Heart right ventricle (tissue), 16 donors: Measurements from ENCODE around the gene SPATA31C2. TPM values are rescaled to one million over a fixed set of nuclear protein-coding genes. Genes with fewer than 3 reads are reported as not detected.

Experiments
- ATAC-seq, 8 donors: fragments of 200-7000 bp; cut with Tn5 transposase; one replicate each; pipeline ENCODE4 v1.9.1; 2020; ENCODE audit warnings: mild to moderate bottlenecking in 8 of 8, moderate library complexity in 8 of 8, moderate number of reproducible peaks in 1 of 8
- DNase-seq, 2 donors: peaks; one replicate each; pipeline ENCODE4 v3.0.0-alpha.2; 2020
- H3K27ac ChIP-seq, 10 donors: fragments of 200-600 bp; sonication (generic) in 2 of 10; one replicate each; pipeline versions ENCODE4 v1.5.0 to v1.8.0; 2020 to 2022; ENCODE audit warnings: mild to moderate bottlenecking in 3 of 10
- H3K27me3 ChIP-seq, 7 donors: fragments of 200-600 bp; one replicate each; pipeline ENCODE4 v1.8.0; 2021 to 2022; ENCODE audit warnings: mild to moderate bottlenecking in 2 of 7
- H3K36me3 ChIP-seq, 9 donors: fragments of 200-600 bp; sonication (generic) in 1 of 9; one replicate each; pipeline versions ENCODE4 v1.5.0 to v1.8.0; 2020 to 2022; ENCODE audit warnings: mild to moderate bottlenecking in 2 of 9
- H3K4me1 ChIP-seq, 9 donors: fragments of 200-600 bp; sonication (generic) in 1 of 9; one replicate each; pipeline versions ENCODE4 v1.5.0 to v1.8.0; 2020 to 2022; ENCODE audit warnings: mild to moderate bottlenecking in 4 of 9
- H3K4me3 ChIP-seq, 10 donors: fragments of 200-600 bp; sonication (generic) in 2 of 10; one replicate each; pipeline versions ENCODE4 v1.5.0 to v1.8.0; 2020 to 2022; ENCODE audit warnings: mild to moderate bottlenecking in 7 of 10, moderate library complexity in 2 of 10
- H3K9me3 ChIP-seq, 11 donors: fragments of 200-600 bp in 10 of 11; sonication (generic) in 2 of 11; one replicate each; pipeline versions ENCODE4 v1.5.0 to v1.8.0; 2013 to 2022; ENCODE audit warnings: mild to moderate bottlenecking in 2 of 11, control low read depth in 1 of 11, moderate library complexity in 1 of 11
- CTCF ChIP-seq, 9 donors: fragments of 200-600 bp; sonication (generic) in 2 of 9; IDR thresholded peaks; one replicate each; pipeline versions ENCODE4 v1.5.0 to v1.8.0; 2021 to 2022; ENCODE audit warnings: antibody characterized with exemption in 9 of 9, mild to moderate bottlenecking in 5 of 9, moderate library complexity in 1 of 9
- WGBS, 2 donors: extraction: QIAGEN DNeasy Blood & Tissue Kit; methylation state at CpG; one replicate each; pipeline ENCODE4 v1.1.7; 2013; ENCODE audit warnings: inconsistent platforms in 1 of 2; 5-methylcytosine and 5-hydroxymethylcytosine counted together
- intact Hi-C, 10 donors: fragments of 100-400 bp; cut with DNase I; formaldehyde crosslinking; loops; one replicate each; pipeline versions ENCODE4 v1.11.1 to v1.14.2; 2022
- polyA plus RNA-seq, 2 donors: library from polyadenylated mRNA; stranded (reverse); fragments of 200-250 nt; gene quantifications; one replicate each; pipeline ENCODE4 v1.2.3, GENCODE V29; 2013
- total RNA-seq, 10 donors: library from RNA; stranded (reverse); fragmentation: NEBNext Ultra II Directional in 3 of 10; extraction: Animal tissue kit (Norgen Biotek cat#: 25700) in 3 of 10; gene quantifications; one replicate each; pipeline versions ENCODE4 v1.2.1 to v1.2.4, GENCODE V29; 2021 to 2023
- donor health status: Arrhythmogenic right ventricular cardiomyopathy.
- donor health status: ischemic (EF 13 %, LVEDD 7.1; RV severe dilation, severe dysfunction).
- donor health status: healthy with polysubstance abuse.
- donor health status: DM: no; HTN: yes; CAD: no.
- donor health status: DM: no; HTN: no; CAD: no.
- donor health status: ischemic (EF 25% LVEDD 6.9; RV normal size, moderate dysfunction).
- donor health status: ischemic (EF 25% LVEDD 5.7; RV mildly dilated, moderate dysfunction).
- donor health status: healthy.
- donor health status: DM: yes; HTN: yes; CAD: no.
- donor health status: Ischemic cardiomyopathy.
- donor health status: ischemic (EF 35%, LVEDD 5.7; RV mildly dilated, moderate dysfunction).
- donor health status: nonischemic (EF 11% LVEDD 7.7; RV severe dilation, severe dysfunction).
- donor health status: DM: yes; HTN: yes; CAD: no.
- donor health status: PGD.
- donor health status: ischemic (EF 29% LVEDD 5.4; RV normal size, mild dysfunction).
- donor health status: nonischemic (EF 23%, LVEDD 6.1; RV moderate dilation, normal function).

The SPATA31C2 gene
- total and polyA plus RNA-seq, 12 donors = not detected

DNA sequence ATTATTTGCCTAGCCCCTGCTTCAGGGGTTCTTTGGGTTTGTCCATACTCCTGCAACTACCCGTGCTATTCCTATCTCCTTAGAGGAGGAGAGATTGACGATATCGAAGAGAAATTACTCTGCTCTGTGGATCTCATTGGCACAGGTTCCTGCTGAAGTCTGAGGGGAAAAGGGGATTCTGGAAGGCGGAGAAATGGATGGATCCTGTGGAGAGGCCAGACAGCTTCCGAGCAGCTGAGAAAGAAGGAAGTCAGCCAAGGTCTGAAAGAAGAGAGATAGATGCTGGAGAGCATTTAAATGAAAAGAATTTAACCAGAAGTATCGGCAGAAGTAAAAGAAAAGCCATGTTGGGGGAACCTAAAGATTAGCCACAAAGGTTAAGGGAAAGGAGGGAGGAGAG is 40.4 kb upstream of the SPATA31C2 start:
- Histone ChIP-seq H3K4me1 (peaks cover 0 to 2% (median 0%) of the 10 kb centered on the region in 9 donors), H3K27me3 (peaks cover 0 to 6% (median 0%) of the 10 kb centered on the region in 7 donors), H3K36me3 (no peaks in the 10 kb centered on the region), H3K27ac (no peak overlapping the region), H3K9me3 (peaks cover 0 to 4% (median 0%) of the 10 kb centered on the region in 11 donors), H3K4me3 (no peak overlapping the region)
- no peak for DNase-seq
- intact Hi-C loops = loop anchor here in 3 of 10 donors (5.0 to 10.0 kb wide), 3 partner anchors 206 to 399 kb away; partner anchors contain the start of gene SPIN1 (in 1 of the 3)
- ATAC-seq = no peak
- TF ChIP-seq CTCF (IDR thresholded peaks at IDR 0.05) = no peak
- WGBS, 2 donors = 64 to 67% methylated on average over 6 of the region's 6 CpGs

GRCh38 chr9:88177371-88177770 is 39.1 kb upstream of the SPATA31C2 start:
- Histone ChIP-seq H3K4me1 (no peaks in the 10 kb centered on the region), H3K27ac (no peak overlapping the region), H3K36me3 (no peaks in the 10 kb centered on the region), H3K4me3 (no peak overlapping the region), H3K9me3 (peaks cover 0 to 4% (median 0%) of the 10 kb centered on the region in 11 donors), H3K27me3 (peaks cover 0 to 6% (median 0%) of the 10 kb centered on the region in 7 donors)
- WGBS, 2 donors = 73 to 79% methylated on average over 3 of the region's 3 CpGs
- intact Hi-C loops = loop anchor here in 3 of 10 donors (5.0 to 10.0 kb wide), 3 partner anchors 207 to 400 kb away; partner anchors contain the start of gene SPIN1 (in 1 of the 3)
- TF ChIP-seq CTCF (IDR thresholded peaks at IDR 0.05) = no peak
- ATAC-seq (no peak), DNase-seq (no peak)

GRCh38 chr9:88174324-88174723 is 36.0 kb upstream of the SPATA31C2 start:
- no peak overlapping the region for H3K27ac ChIP-seq
- no peak for TF ChIP-seq CTCF (IDR thresholded peaks at IDR 0.05)
- no peaks in the 10 kb centered on the region for H3K27me3 ChIP-seq
- WGBS, 2 donors = 48 to 64% methylated on average over 4 of the region's 4 CpGs
- H3K9me3 ChIP-seq = peaks cover 0 to 4% (median 0%) of the 10 kb centered on the region in 11 donors
- DNase-seq (no peak), ATAC-seq (no peak)
- H3K4me1 ChIP-seq = no peaks in the 10 kb centered on the region
- intact Hi-C loops = loop anchor here in 7 of 10 donors (5.0 to 10.0 kb wide), 4 partner anchors 210 to 403 kb away; partner anchors contain the start of gene SPIN1 (in 2 of the 7)
- no peak overlapping the region for H3K4me3 ChIP-seq
- no peaks in the 10 kb centered on the region for H3K36me3 ChIP-seq

DNA sequence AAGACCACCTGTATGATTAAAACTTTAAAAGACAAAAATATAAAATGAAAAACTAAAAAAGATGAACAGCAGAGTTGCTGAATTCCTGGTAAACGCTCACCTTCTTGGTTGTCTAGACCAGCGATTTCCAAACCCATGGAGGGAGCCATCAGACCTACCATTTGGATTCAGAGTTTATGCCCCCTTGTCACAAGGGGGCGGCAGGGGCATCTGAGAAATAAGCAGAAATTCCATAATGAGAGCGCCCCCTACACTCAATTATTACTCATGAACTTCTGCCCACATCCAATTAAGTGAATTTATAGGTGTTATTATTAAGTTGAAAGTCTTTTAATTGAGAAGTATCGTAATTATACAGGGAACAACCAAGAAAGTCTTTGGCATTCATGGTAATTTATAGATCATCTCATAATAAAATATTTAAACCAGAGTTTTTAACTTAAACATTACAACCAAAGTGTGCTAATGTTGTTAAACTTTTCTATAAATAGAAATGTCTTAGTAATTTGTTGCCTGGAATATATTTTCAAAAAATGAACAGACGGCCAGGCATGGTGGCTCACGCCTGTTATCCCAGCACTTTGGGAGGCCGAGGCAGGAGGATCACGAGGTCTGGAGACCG is 35.2 kb upstream of the SPATA31C2 start:
- Histone ChIP-seq H3K4me3 (no peak overlapping the region), H3K36me3 (no peaks in the 10 kb centered on the region), H3K27ac (no peak overlapping the region), H3K27me3 (no peaks in the 10 kb centered on the region), H3K9me3 (peaks cover 0 to 6% (median 0%) of the 10 kb centered on the region in 11 donors), H3K4me1 (no peaks in the 10 kb centered on the region)
- DNase-seq (peak; percentile 27 to 46), ATAC-seq (peak in 5 of 8 donors; percentile 28 to 77 (median 45))
- peak in 8 of 9 donors; percentile 49 to 88 (median 70) for TF ChIP-seq CTCF (IDR thresholded peaks at IDR 0.05)
- intact Hi-C loops = loop anchor here in 7 of 10 donors (2.0 to 10.0 kb wide), 5 partner anchors 211 to 404 kb away; partner anchors contain the start of gene SPIN1 (in 4 of the 7)
- WGBS, 2 donors = 64 to 67% methylated on average over 10 of the region's 10 CpGs
